GM20000 (cell line): ENCODE results near the gene ASF1A.

ENCODE experiments used
- DNase-seq: peaks from one replicate; pipeline ENCODE4 v3.0.0; 2012; ENCODE audit warnings: low spot score
- TF ChIP-seq, protein P1 (sequence below): IDR thresholded peaks from 2 replicates; pipeline ENCODE4 v1.5.1; 2012; ENCODE audit warnings: mild to moderate bottlenecking, control low read depth; ENCODE audit errors: extremely low read depth, missing control alignments

ASF1A gene

DNA sequence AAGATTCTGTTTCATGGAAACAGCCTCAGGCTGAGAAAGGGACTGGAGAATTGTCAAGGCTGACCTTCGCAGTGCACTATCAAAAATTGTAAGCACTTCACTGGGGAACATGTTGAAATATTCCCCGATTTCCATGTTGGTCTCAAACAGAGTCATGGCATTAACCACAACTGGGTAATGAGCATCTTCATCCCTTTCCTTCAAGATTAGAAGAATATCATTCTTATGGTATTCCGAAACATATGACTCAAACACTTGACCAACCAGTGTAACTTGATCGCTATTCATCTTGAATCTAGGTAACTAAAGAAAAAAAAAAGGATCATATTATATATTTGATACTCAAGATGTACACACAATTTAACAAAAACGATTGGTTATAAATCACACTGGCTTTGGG lies 37.5 kb downstream of the ASF1A start:
- TF ChIP-seq, protein P1, sequence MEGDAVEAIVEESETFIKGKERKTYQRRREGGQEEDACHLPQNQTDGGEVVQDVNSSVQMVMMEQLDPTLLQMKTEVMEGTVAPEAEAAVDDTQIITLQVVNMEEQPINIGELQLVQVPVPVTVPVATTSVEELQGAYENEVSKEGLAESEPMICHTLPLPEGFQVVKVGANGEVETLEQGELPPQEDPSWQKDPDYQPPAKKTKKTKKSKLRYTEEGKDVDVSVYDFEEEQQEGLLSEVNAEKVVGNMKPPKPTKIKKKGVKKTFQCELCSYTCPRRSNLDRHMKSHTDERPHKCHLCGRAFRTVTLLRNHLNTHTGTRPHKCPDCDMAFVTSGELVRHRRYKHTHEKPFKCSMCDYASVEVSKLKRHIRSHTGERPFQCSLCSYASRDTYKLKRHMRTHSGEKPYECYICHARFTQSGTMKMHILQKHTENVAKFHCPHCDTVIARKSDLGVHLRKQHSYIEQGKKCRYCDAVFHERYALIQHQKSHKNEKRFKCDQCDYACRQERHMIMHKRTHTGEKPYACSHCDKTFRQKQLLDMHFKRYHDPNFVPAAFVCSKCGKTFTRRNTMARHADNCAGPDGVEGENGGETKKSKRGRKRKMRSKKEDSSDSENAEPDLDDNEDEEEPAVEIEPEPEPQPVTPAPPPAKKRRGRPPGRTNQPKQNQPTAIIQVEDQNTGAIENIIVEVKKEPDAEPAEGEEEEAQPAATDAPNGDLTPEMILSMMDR = no peak
- DNase-seq = no peak

DNA sequence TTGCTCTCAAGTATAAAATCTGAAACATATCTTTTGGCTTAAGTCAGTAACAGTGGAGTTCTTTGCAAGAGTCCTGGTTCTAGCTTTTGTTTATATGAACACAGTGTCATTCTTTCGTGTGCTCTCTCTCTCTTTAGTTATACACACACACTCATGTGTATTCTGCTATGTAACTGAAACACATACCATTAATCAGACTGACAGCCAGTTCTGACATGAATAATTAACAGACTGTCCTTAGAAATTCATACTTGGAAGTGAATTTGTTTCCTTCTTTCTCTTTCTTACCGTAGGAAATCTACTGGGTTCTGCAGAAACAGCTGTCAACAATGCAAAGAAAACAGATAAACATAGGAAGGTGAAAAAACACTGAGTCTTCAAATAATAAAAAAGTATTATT lies 38.5 kb downstream of the ASF1A start:
- TF ChIP-seq, protein P1 = no peak
- DNase-seq = no peak

DNA sequence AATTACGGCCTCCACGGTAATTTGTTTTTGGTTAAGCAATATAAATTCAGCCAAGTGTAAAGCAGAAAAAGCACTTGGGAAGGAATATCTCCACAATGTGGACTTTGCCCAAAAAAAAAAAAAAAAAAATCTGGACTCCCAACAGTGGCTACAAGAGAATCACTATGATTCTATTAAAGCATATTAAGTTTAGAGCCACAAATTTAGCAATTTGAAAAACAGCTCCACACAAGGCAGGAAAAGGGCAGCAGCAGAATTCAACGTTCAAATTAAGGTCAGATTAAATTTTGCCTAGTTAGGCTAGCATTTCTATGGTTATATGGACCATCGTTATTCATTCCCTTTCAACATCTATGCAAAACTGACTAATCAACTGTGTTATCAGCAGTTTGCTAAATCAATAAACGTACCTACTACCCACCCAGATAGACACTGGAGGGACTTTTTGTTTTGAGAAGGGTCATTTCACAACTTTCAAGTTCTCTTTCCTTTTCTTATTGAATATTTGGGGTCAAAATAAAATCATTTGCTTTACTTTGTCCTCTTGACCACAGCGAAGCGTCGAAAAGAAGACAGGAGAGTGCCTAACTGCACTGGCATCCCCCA lies 40.0 kb downstream of the ASF1A start:
- TF ChIP-seq, protein P1 = no peak
- no peak for DNase-seq

DNA sequence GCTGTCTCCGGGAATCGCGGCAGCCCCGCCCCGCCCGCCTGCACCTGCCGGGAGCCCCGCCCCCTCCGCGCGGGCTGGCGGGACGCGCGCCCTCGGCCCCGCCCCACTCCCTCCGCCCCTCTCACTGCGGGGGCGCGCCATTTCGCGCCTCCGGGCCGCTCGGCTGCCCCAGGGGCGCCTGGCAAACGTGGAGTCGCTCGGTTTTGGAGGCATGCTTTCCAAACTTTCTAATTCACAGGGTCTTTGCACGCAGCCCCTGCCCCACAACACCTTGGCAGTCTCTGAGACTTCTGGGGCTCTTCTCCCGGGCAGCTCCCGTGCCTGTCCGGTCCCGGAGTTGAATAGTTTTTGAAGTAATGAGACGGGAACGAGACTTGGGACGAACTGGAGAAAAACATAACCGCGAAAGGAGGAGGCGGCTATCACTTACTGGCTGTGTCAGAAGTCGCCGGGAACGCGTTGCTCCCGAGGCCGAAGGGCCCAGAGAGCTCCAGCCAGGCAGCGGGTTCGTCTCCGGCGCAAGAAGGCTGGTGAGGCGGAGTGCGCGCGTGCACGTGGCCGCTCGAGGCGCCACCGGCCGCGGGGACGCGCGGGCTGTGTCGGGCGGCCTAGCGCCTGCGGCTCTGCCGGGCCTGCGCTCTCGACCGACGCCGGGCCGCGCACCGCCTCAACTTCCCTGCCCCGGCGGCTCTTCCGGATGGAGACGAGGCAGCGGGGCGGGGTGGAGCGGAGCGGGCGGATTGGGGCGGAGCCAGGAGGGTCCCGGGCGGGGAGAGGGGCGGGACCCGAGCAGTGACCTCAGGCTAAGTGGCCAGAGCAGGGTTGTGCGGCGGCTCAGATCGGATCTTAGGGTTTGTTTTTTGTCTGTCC lies 40.7 kb downstream of the ASF1A start, which contains the start of gene MCM9:
TSS of gene MCM9 (minus strand) at position 699 of the 870 bp plus-strand sequence. CDS start 3,436 bp downstream, outside the sequence.
- peak; percentile 95 for DNase-seq
- TF ChIP-seq, protein P1 = no peak

DNA sequence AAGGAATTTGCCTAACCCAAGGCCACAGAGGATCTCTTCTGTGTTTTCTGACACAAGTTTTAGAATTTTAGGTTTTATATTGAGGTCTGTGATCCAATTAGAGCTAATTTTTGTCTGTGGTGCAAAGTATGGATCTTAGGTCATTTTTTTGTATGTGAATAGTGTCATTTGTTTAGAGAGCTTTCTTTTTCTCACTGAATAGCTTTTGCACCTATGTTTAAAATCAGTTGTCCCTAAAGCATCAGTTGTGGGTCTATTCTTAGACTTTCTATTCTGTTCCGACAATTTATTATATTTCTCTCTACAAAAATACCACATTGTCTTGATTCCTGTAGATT lies 41.3 kb downstream of the ASF1A start:
- TF ChIP-seq, protein P1 = no peak
- DNase-seq = no peak

DNA sequence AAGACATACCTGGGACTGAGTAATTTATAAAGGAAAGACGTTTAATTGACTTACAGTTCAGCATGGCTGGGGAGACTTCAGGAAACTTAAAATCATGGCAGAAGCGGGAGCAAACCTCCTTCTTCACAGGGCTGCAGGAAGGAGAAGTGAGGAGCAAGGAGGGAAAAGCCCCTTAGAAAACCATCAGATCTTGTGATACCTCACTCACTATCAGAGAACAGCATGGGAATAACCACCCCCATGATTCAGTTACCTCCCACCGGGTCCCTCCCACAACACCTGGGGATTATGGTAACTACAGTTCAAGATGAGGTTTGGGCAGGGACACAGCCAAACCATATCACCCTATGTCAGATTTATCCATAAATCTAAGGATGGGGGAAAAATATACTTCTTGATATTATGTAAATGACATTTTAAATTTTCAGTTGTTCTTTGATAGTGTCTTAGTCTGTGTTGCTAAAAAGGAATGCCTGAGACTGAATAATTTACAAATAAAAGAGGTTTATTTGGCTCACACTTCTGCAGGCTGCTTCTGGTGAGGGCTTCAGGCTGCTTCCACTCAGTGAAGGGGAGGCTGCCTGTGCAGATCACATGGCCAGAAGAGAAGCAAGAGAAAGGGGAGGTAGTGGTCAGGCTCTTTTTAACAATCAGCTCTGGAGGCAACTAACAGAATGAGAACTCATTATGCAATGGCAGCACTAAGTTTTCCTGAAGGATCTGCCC lies 42.2 kb downstream of the ASF1A start:
- DNase-seq = no peak
- TF ChIP-seq, protein P1 = no peak

DNA sequence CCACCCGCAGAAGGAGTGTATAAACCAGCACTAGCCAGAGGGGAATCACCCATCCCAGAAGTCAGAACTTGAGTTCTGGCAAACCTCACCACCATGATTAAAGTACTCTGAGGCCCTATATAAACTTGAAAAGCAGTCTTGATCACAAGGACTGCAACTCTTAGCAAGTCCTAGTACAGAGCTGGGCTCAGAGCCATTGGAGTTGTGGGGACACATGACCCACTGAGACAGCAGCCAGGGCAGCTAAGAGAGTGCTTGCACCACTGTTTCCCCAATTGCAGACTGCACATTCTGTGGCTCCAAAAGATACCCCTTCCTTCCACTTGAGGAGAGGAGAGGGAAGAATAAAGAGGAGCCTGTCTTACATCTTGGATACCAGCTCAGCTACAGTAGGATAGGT lies 45.7 kb downstream of the ASF1A start:
- TF ChIP-seq, protein P1 = no peak

More for the DNA sequence above, 45.7 kb downstream of the ASF1A start:
- DNase-seq = no peak
